GM18909 (cell line): ENCODE measurements around the gene OSER1.

Experiments
- ATAC-seq: cut with Tn5 transposase; IDR thresholded peaks from one replicate; pipeline ENCODE4 v1.9.1; 2021; ENCODE audit warnings: mild to moderate bottlenecking; ENCODE audit not compliant: unreplicated experiment, poor library complexity

The OSER1 gene

DNA sequence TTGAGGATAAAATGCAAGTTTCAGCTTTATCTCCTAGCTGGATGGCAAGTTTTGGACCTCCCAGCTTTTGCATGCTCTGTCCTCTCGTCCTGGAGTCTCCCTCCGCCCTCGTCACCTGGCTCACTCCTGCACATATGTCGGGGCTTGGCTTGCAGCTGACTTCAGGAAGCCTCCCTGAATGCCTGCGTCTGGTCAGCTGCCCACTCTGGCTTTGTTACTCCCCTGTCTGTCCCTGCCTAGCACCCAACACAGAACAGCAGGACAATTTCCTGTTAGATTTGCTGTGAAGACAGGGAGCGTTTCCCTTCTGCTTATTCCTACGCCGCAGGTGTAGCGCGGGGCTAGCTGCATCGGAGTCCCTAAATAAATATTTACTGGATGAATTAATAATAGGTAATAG lies 29.0 kb downstream of the OSER1 start:
- ATAC-seq: no peak

DNA sequence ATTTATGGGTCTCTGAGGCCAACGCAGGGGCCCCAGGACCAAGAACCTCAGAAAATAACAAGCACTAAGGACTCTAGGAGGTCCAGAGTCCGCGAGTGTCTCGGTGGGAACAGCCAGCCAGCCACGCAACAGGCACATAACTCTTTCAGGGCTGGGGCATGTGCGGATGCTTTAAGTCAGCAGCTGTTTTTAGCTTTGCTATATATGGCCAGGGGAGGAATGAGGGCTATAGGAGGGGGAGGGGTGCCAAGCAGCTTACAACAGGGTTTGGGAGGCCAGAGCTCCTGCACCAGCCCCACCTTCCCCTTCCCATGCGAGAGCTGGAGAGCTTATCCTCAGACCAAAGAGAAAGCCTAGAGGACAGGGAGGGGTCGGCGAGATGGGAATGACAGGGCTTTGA lies 29.8 kb downstream of the OSER1 start:
- ATAC-seq: no peak

- no peak for ATAC-seq
Measured at GRCh38 chr20:44176833-44177534, 33.6 kb downstream of the OSER1 start.

DNA sequence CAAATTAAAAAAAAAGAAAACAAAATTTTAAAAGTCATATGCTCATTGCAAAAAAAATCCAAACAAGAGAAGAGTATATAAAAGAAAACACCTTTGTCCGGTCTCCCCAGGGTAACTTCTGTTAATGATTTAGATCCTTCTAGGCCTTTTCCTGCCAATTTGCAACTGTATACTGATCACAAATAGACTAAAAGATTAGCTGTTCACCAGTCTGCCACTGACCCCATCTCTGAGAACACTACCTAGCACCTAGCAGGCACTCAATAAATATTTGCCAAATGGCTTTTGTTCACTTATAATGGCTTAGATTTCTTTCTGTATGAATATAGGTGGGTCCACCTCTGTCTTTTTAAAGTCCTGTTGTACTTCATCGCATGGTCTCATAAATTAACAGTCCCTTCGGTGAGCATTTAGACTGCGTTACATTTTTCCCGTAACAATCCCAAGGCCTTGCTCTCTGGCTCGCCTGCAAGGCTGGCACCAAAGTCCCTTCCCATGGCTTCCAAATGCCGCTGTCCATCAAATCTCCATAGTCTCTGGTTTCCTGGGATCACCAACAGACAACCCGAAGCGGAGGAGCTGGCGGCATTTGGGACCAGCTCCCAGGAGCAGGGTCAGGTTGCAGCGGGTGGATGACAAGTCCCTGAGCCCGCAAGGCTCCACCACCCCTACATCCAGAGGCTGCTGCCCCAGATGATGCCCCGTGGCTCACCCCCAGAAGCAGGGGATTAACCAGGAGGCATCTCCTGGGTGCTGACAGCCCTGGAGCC lies 35.4 kb downstream of the OSER1 start:
- no peak for ATAC-seq

- ATAC-seq: no peak
Measured at GRCh38 chr20:44173846-44174245, 36.7 kb downstream of the OSER1 start.

- ATAC-seq: no peak
Measured at GRCh38 chr20:44173116-44173515, 37.5 kb downstream of the OSER1 start.

- ATAC-seq: no peak
Measured at GRCh38 chr20:44172572-44172950, 38.0 kb downstream of the OSER1 start.

DNA sequence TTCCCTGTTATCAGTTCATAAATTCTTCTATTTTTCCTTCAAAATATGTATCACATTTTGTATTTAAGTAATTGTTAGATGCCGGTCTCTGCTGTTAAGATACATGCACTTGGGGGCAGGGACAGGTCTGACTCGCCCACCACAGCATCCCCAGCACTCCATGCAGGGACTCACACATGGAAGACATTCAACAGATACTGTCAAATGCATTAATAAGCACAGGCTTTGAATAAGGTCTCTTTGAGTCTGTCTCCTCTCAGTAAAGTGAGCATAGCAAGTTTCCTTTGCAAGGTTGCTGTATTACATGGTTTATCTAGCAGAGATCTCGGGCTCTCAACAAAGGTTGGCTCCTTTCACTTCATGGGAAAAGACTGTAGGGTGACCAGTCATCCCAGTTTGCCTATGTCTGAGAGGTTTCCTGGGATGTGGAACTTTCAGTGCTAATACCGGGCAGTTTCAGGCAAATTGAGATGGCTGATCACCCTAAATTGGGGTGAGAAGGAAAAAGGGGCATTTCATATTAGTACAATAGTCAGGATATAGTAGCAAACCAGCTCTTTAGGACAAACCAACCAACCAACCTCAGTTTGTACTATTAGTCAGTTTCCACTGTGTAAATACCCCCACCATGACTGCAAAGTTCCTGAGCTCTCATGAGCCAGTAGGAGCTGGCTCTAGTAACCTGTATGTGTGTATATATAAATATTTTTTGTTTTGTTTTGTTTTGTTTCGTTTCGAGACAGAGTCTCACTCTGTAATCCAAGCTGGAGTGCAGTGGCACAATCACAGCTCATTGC lies 38.6 kb downstream of the OSER1 start:
- ATAC-seq: no peak

- ATAC-seq: no peak
Measured at GRCh38 chr20:44170816-44171410, 39.7 kb downstream of the OSER1 start.

DNA sequence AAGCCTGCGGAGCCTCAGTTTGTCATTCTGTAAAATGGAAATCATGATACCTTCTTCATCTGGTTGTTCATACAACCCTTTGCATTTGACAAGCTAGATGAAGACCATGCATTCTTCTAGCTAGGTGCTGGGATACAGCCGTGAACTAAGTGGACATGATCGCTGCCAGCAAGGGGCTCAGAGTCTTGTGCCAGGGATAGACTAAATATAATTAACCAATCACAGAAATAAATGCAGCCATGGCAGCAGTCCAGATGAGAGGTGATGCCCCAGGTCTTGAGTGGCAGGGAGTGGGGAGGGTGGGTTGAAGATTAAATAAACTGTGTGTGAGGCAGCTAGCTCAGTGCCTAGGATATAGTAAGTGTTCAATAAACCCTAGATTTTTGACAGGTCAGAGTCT lies 42.8 kb downstream of the OSER1 start:
- no peak for ATAC-seq

DNA sequence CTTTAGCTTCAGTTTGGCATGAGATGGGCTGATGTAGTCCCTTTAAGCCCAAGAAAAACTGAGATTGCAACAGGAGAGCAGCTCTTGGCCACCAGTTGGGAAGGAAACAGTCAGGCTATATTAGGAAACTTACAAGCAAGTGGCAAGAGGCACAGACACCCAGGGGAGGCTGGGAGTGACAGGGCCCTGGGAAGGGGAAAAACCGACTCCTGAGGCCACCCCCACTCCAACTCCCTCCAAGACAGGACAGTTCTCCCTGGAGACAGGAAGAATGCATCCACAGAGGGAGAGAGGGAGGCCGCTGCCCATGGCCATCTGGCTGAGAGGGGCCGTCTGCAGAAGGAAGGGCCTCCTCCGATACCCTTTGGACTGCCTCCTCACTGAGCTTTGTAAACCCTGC lies 44.1 kb downstream of the OSER1 start:
- ATAC-seq: no peak

GRCh38 chr20:44166008-44166407 lies 44.6 kb downstream of the OSER1 start:
- ATAC-seq: no peak

- no peak for ATAC-seq
Measured at GRCh38 chr20:44160133-44160532, 50.4 kb downstream of the OSER1 start.

DNA sequence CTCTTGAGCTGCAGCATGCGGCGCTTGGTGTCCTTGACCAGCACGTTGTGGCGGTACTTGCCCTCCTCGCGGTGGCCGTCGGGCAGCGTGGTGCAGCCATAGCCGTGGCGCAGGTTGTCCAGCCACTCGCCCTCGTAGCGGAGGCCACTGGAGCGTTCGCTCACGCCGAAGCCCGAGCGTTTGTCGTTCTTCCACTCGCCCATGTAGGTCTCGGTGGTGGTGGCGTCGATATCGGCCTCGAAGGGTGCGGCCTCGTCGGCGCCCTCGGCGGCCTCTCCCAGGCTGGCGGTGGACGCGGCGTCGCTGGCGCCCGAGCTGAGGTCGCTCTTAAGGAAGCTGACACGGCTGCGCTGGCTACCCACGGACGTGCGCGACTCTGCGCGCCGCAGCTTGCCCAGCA lies 50.9 kb downstream of the OSER1 start:
- no peak for ATAC-seq

- ATAC-seq: no peak
Measured at GRCh38 chr20:44159125-44159524, 51.4 kb downstream of the OSER1 start.

DNA sequence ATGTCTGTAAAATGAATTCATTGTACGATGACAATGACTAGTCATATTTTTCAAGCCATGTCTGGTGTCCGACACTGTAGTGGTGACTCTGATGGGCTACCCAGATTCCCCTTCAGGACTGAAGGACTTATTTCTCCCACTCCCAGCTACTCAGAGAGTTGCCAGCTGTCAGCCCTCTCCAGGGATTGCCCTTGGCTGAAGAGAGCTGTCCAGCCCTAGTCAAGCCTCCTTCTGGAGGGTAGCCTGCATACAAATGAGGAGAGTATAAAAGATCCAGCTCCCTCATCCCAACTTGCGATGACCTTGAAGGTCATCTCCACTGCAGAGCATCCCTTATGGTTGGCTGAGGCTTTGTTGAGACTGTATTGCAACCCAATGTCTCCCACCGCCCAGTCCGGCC lies 53.5 kb downstream of the OSER1 start:
- ATAC-seq: no peak

DNA sequence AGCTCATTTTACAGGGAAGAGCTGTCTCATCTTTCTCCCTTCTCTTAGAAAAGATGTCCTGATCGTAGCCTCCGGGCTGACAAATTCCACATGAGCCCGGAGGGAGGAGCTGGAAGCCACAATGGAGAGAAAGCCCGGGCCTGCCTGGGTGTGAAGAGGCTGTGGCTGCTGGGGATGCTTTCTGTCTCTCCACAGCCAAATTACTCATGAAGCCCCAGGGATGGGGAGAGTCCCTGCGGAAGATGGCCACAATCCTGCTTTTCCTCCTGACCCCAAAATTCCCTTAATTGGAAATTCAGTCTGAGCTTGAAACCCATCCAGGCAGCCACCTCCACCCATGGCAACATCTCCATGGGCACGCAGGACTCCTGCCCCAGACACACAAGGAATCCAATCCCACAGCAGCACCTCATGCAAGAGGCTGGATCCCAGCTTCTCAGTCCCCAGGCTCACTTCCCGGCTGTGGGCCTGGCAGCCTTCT lies 56.0 kb downstream of the OSER1 start:
- ATAC-seq: no peak

DNA sequence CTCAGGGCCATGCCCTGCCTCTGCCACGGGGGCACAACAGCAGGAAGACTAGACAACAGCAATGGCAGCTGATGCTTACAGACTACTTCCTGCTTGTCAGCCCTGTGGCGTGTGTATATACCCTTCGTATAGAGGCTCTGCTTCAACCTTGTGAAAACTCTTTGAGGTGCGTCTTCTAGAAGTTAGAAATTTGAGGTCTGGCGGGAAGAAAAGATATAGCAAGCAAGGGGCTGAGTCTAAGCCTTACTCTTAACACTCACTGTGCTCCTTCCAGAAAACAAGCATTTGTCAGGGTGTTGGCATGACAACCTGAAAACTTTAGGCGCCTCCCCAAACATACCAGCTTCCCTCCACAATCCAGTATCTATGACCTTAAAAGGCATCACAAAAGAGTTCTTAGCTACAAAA lies 56.9 kb downstream of the OSER1 start:
- no peak for ATAC-seq

DNA sequence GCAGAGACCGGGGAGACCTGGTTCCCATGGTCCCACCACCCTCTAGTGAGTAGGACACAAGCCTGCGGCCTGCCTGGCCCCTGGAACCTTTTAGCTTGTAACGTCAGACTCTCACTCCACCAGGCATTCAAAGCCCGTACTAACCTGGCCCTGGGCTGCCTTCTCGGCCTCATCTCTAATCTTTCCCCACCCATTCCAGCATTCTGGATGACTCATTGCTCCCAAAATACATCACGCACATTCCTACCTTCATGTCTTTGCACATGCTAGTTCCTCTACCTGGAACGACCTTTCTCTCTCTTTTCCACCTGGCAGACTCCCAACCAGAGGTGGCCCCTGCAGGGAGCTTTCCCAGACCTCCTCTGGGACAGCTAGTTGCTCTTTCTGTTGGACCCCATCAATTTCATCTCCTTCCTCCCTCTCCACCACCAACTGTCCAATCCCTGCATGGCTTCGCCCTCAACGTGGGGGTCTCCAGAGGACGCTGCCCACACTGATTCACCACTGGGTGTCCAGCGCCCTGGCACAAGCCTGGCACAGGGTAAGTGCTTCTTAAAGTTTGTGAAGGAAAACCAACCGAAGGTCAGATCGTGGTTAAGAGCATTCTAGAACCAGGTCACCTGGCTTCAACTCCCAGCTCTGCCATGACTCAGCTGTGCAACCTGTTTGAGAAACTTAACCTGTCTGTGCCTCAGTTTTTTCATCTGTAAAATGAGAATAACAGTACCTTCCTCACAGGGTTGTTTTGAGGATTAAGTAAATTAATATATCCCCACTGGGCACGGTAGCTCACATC lies 58.8 kb downstream of the OSER1 start:
- no peak for ATAC-seq

GRCh38 chr20:44146272-44146671 lies 64.3 kb downstream of the OSER1 start:
- ATAC-seq: no peak
